Raji (cell line): ENCODE results near the gene CHD6.

ENCODE experiments used
- POLR2A ChIP-seq: IDR thresholded peaks from 2 replicates; pipeline ENCODE4 v1.6.1; 2011; ENCODE audit warnings: low read depth, low read length, control low read depth; ENCODE audit not compliant: insufficient read depth

CHD6 gene

GRCh38 chr20:41382791-41383305, 235.3 kb downstream of the CHD6 start:
- TF ChIP-seq POLR2A, result no peak

DNA sequence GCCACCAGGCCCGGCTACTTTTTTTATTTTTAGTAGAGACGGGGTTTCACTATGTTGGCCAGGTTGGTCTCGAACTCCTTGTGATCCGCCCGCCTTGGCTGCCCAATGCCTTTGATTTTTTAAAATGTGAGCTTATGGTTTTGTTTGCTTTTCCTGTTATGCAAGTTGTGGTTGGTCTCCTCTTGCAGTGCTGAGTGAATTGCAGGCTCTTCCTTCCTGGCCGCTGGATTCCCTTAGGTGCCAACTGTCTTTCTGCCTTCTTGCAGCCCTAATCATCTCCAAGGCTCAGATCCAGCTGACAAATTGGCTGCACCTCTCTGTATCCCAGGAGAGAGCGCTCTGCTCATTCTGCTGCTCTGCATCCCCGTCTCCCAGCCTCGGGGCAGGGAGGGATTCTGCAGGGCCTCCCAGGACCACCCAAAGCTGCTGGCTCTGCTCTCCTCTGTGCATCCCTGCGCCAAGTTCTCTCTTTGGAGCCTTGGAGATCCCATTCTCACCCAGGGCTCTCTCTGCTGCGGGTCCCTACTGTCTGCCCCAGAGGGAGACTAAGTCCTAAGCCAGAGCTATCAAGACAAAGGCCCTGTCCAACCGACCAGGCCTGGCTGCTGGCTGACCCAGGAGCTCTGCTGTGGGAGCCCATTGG, 237.5 kb downstream of the CHD6 start:
- TF ChIP-seq POLR2A, result no peak

DNA sequence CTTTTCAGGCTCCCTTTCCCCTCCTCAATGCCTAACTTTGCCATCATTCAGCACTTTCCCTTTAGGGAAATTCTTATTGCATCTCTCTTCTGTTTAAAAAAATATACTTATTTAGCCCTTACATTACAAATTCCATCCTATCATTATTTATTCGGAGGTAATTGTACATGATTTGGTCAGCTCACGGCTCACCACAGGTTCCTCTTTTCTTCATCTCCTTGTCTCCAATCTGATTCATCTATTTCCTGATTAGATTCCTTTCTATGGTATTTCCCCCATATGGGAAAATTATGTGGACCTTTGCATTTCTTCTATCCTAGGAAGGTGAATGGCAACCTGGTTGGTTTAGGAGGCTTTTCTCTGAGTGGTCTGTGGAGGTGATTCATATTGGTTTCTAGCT, 238.6 kb downstream of the CHD6 start:
- no peak for TF ChIP-seq POLR2A

DNA sequence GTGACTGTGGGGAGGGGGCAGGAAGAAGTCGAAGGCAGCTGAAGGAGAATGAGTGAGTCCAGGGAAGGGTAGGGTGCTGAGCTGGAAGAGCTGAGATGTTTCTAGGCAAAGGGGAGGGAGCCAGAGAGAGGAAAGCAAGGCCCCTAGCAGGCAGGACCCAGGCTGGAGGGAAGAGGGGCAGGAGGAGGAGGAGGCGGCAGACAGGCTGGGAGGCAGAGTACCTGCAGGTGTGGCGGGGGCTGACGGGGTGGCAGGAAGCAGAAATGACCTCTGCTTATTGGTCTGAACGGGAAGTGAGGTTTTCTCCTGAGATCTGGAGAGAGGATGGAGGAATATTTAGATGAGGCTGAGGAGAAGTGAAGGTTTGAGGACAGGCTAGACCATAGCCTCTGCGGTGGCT, 240.9 kb downstream of the CHD6 start:
- no peak for TF ChIP-seq POLR2A

DNA sequence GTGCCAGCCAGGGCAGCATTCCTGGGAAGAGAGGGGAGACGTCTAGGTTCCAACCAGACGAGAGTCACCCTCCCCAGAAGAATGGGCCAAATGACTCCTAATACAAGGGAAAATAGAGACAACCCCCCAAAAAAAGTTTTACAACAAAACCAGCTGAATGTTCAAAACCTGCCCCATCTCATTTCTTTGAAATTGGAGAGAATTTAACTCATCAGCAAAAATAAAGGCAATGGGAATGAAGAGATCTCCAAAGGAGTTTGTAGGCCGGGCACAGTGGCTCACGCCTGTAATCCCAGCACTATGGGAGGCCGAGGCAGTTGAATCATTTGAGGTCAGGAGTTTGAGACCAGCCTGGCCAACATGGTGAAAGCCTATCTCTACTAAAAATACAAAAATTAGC, 241.8 kb downstream of the CHD6 start:
- TF ChIP-seq POLR2A, result no peak

DNA sequence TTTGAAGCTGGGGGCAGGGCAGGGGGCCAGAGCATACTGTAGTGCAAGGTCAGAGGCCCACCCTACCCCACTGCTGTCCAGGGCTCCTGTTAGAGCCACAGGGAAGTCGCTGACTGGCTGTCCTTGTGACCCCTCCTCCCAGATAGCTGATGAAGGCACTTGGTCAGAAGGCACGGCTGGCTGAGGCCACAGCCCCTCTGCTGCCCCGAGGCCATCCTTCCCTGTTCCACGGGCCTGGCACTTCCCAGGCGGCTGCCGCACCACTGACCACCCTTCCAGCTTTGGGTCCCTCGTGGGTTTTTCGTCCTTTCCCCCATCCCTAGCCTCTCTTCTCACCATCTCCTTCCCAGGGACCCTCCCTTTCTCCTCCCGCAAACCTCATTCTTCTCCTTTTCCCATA, 242.3 kb downstream of the CHD6 start:
- no peak for TF ChIP-seq POLR2A

GRCh38 chr20:41373931-41374920, 244.0 kb downstream of the CHD6 start:
- no peak for TF ChIP-seq POLR2A

DNA sequence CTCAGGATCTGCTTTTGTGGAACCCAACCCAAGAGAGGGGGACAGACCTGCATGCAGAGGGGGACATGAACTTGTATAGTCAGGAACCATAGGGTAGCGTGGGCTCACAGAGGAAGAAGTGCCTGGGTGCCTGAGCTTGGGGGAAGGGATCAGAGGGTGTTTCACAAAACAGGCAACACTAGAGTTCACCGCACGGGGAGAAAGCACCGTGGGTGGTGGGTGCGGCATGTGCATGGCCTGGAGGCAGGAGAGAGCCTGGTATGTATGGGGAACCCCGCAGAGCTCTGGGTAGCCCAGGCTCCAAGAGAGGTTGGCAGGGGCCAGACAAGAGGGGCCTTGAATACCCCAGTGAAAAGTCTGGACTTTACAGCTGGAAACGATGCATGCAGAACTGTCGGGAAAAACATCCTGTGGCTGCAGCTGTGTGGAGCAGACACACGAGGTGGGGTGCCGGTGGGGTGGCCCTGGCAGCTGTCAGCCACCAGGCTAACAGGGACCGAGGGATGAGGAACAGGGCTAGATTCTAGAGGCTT, 244.9 kb downstream of the CHD6 start:
- no peak for TF ChIP-seq POLR2A

- no peak for TF ChIP-seq POLR2A
Observed at GRCh38 chr20:41371371-41371770, 246.8 kb downstream of the CHD6 start.

- TF ChIP-seq POLR2A, result no peak
Observed at GRCh38 chr20:41370176-41370575, 248.0 kb downstream of the CHD6 start.

DNA sequence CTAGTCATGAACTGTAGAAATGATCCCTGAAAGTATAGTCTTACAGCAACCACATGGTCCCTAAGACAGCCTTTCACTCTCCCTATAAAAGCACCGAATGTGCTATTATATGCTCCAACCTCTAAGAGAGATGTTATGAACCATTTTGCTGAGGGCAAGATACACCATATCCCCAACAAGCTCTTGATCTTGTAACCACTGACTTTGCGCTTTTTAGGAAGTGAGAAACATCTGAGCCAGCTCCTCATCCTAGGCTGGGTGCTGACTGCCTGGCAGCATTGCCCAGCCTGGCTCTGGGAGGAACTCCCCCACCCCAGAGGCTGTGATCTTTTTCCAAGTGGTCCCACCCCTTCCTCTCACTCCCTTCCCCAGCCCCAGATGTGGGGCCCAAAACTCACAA, 248.5 kb downstream of the CHD6 start:
- no peak for TF ChIP-seq POLR2A

DNA sequence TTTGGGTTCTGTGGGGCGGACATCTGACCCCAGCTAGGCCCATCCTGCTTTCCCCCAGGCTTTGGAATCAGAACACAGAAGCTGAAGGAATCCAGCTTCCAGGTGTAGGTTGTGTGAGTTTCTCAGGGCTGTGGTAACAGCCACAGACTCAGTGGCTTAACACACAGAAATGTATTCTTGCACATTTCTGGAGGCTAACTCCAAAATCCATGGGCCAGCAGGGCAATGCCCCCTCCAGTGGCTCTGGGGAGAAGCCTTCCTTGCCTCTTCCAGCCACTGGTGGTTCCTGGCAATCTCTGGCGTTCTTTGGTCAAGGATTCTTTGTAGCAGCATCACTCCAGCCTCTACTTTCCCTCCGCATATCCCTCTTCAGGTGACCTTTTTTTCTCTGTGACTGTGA, 250.2 kb downstream of the CHD6 start:
- no peak for TF ChIP-seq POLR2A

DNA sequence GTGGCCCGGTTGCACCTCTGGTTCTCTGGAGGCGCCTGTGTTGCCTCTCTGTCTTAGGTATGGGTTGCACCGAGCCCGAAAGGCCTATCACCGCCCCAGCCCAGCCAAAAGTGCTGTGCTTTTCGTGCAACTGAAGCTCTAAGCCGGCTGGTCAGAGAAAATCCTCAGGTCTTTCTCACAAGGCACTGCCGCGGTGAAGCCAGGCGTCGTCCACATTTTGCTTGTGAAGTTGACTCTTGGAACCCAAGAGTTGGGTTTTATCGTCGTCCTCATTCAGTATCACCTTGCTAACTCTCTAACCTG, 250.8 kb downstream of the CHD6 start:
- TF ChIP-seq POLR2A, result no peak

GRCh38 chr20:41366546-41367392, 251.4 kb downstream of the CHD6 start, which contains the start of gene EMILIN3:
Gene EMILIN3 (minus strand): TSS chr20:41366818. CDS start chr20:41366634, 184 bp downstream.
- no peak for TF ChIP-seq POLR2A
